Measurements from ENCODE around the gene LRP1B.

DNA sequence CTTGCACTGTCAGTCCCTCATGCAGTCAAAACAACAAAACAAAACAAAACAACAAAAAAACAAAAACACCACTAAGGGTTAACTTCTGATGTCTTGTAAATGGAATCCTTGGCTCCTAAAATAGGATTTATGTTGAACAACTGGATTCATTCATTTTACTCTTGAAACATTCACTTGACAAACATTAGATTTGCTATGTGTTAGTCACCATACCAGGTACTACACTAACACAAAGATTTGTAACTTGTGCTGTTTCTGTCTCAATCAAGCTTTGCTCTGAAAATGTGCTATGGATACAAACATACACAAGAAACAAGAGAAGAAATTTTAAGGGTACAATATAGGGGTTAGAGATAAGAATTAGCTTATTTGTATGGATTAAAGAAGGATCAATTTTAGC is 812.8 kb downstream of the LRP1B start:
- TF ChIP-seq, protein P1, sequence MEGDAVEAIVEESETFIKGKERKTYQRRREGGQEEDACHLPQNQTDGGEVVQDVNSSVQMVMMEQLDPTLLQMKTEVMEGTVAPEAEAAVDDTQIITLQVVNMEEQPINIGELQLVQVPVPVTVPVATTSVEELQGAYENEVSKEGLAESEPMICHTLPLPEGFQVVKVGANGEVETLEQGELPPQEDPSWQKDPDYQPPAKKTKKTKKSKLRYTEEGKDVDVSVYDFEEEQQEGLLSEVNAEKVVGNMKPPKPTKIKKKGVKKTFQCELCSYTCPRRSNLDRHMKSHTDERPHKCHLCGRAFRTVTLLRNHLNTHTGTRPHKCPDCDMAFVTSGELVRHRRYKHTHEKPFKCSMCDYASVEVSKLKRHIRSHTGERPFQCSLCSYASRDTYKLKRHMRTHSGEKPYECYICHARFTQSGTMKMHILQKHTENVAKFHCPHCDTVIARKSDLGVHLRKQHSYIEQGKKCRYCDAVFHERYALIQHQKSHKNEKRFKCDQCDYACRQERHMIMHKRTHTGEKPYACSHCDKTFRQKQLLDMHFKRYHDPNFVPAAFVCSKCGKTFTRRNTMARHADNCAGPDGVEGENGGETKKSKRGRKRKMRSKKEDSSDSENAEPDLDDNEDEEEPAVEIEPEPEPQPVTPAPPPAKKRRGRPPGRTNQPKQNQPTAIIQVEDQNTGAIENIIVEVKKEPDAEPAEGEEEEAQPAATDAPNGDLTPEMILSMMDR (IDR thresholded peaks at IDR 0.05), result no peak
- TF ChIP-seq POLR2A (IDR thresholded peaks at IDR 0.05), result no peak

All from Peyer's patch (tissue), 4 donors.